T-helper 1 cell treated with Interleukin-12 subunit alpha and Interleukin-12 subunit beta and Interleukin-4 antibody, amounts not matched to agents 30 μg/mL and 1 μg/mL, for 36 hours (primary cell): ENCODE data around the gene CNTN3.

Experiments
- H3K27ac Mint-ChIP-seq: one replicate; pipeline ENCODE4 v1.8.0; 2021; ENCODE audit warnings: mild to moderate bottlenecking, mixed read lengths
- H3K27me3 Mint-ChIP-seq: one replicate; pipeline ENCODE4 v1.8.0; 2021; ENCODE audit warnings: low read depth, mixed read lengths
- H3K36me3 Mint-ChIP-seq: one replicate; pipeline ENCODE4 v1.8.0; 2021; ENCODE audit warnings: low read depth, mixed read lengths
- H3K4me1 Mint-ChIP-seq: one replicate; pipeline ENCODE4 v1.8.0; 2021; ENCODE audit warnings: low read depth, mixed read lengths
- H3K4me3 Mint-ChIP-seq: one replicate; pipeline ENCODE4 v1.8.0; 2021; ENCODE audit warnings: mild to moderate bottlenecking, moderate library complexity, mixed read lengths
- H3K9me3 Mint-ChIP-seq: one replicate; pipeline ENCODE4 v1.8.0; 2021; ENCODE audit warnings: mixed read lengths

CNTN3 gene

GRCh38 chr3:74614107-74614967 is at the start of gene CNTN3:
Gene CNTN3 (minus strand): TSS chr3:74614659. CDS start chr3:74521112, 93,547 bp downstream.
- H3K9me3 Mint-ChIP-seq: no peaks in the 10 kb centered on the region
- no peaks in the 10 kb centered on the region for H3K36me3 Mint-ChIP-seq
- no peak within 1 kb of the TSS for H3K27ac Mint-ChIP-seq
- H3K4me1 Mint-ChIP-seq: no peaks in the 10 kb centered on the region
- peaks cover 20% of the 10 kb centered on the region for H3K27me3 Mint-ChIP-seq
- no peak within 1 kb of the TSS for H3K4me3 Mint-ChIP-seq

GRCh38 chr3:74663178-74663577 is 48.7 kb upstream of the CNTN3 start:
- H3K4me3 Mint-ChIP-seq: no peak overlapping the region
- no peak overlapping the region for H3K27ac Mint-ChIP-seq
- no peaks in the 10 kb centered on the region for H3K36me3 Mint-ChIP-seq
- H3K4me1 Mint-ChIP-seq: no peaks in the 10 kb centered on the region
- H3K9me3 Mint-ChIP-seq: peaks cover 23% of the 10 kb centered on the region
- no peaks in the 10 kb centered on the region for H3K27me3 Mint-ChIP-seq

GRCh38 chr3:74661672-74662071 is 47.2 kb upstream of the CNTN3 start:
- Mint-ChIP-seq H3K36me3 (no peaks in the 10 kb centered on the region), H3K4me3 (no peak overlapping the region), H3K27me3 (no peaks in the 10 kb centered on the region), H3K4me1 (no peaks in the 10 kb centered on the region), H3K9me3 (peaks cover 12% of the 10 kb centered on the region), H3K27ac (no peak overlapping the region)

- no peak overlapping the region for H3K27ac Mint-ChIP-seq
- no peaks in the 10 kb centered on the region for H3K27me3 Mint-ChIP-seq
- H3K9me3 Mint-ChIP-seq: peaks cover 11% of the 10 kb centered on the region
- H3K4me3 Mint-ChIP-seq: no peak overlapping the region
- no peaks in the 10 kb centered on the region for H3K4me1 Mint-ChIP-seq
- no peaks in the 10 kb centered on the region for H3K36me3 Mint-ChIP-seq
These were observed 37.4 kb upstream of the CNTN3 start for GRCh38 chr3:74651885-74652284.

- no peaks in the 10 kb centered on the region for H3K27me3 Mint-ChIP-seq
- no peaks in the 10 kb centered on the region for H3K4me1 Mint-ChIP-seq
- H3K36me3 Mint-ChIP-seq: no peaks in the 10 kb centered on the region
- peaks cover 11% of the 10 kb centered on the region for H3K9me3 Mint-ChIP-seq
- H3K4me3 Mint-ChIP-seq: no peak overlapping the region
- no peak overlapping the region for H3K27ac Mint-ChIP-seq
These were observed 36.8 kb upstream of the CNTN3 start for GRCh38 chr3:74651292-74651691.

- no peaks in the 10 kb centered on the region for H3K36me3 Mint-ChIP-seq
- no peak overlapping the region for H3K4me3 Mint-ChIP-seq
- peaks cover 9% of the 10 kb centered on the region for H3K9me3 Mint-ChIP-seq
- H3K27me3 Mint-ChIP-seq: no peaks in the 10 kb centered on the region
- H3K4me1 Mint-ChIP-seq: no peaks in the 10 kb centered on the region
- H3K27ac Mint-ChIP-seq: no peak overlapping the region
These were observed 33.6 kb upstream of the CNTN3 start for GRCh38 chr3:74648107-74648506.

GRCh38 chr3:74646094-74646493 is 31.6 kb upstream of the CNTN3 start:
- Mint-ChIP-seq H3K27ac (no peak overlapping the region), H3K9me3 (peaks cover 9% of the 10 kb centered on the region), H3K27me3 (no peaks in the 10 kb centered on the region), H3K4me3 (no peak overlapping the region), H3K4me1 (no peaks in the 10 kb centered on the region), H3K36me3 (no peaks in the 10 kb centered on the region)

- H3K36me3 Mint-ChIP-seq: no peaks in the 10 kb centered on the region
These were observed 29.2 kb upstream of the CNTN3 start for GRCh38 chr3:74643636-74644035.

GRCh38 chr3:74642876-74643275 is 28.4 kb upstream of the CNTN3 start:
- H3K27me3 Mint-ChIP-seq: no peaks in the 10 kb centered on the region
- H3K4me1 Mint-ChIP-seq: no peaks in the 10 kb centered on the region
- H3K4me3 Mint-ChIP-seq: no peak overlapping the region
- no peaks in the 10 kb centered on the region for H3K36me3 Mint-ChIP-seq
- H3K27ac Mint-ChIP-seq: no peak overlapping the region
- H3K9me3 Mint-ChIP-seq: peaks cover 8% of the 10 kb centered on the region

More at GRCh38 chr3:74643636-74644035, 29.2 kb upstream of the CNTN3 start:
- Mint-ChIP-seq H3K27ac (no peak overlapping the region), H3K4me3 (no peak overlapping the region), H3K27me3 (no peaks in the 10 kb centered on the region), H3K9me3 (peaks cover 6% of the 10 kb centered on the region), H3K4me1 (no peaks in the 10 kb centered on the region)

- H3K4me3 Mint-ChIP-seq: no peak overlapping the region
- H3K36me3 Mint-ChIP-seq: no peaks in the 10 kb centered on the region
- H3K4me1 Mint-ChIP-seq: no peaks in the 10 kb centered on the region
- peaks cover 8% of the 10 kb centered on the region for H3K9me3 Mint-ChIP-seq
- no peaks in the 10 kb centered on the region for H3K27me3 Mint-ChIP-seq
- no peak overlapping the region for H3K27ac Mint-ChIP-seq
These were observed 25.8 kb upstream of the CNTN3 start for GRCh38 chr3:74640211-74640610.

GRCh38 chr3:74639681-74640080 is 25.2 kb upstream of the CNTN3 start:
- Mint-ChIP-seq H3K4me3 (no peak overlapping the region), H3K36me3 (no peaks in the 10 kb centered on the region), H3K9me3 (peaks cover 8% of the 10 kb centered on the region)

GRCh38 chr3:74636981-74637380 is 22.5 kb upstream of the CNTN3 start:
- H3K36me3 Mint-ChIP-seq: no peaks in the 10 kb centered on the region
- H3K27me3 Mint-ChIP-seq: no peaks in the 10 kb centered on the region
- no peak overlapping the region for H3K4me3 Mint-ChIP-seq
- peaks cover 5% of the 10 kb centered on the region for H3K9me3 Mint-ChIP-seq
- no peaks in the 10 kb centered on the region for H3K4me1 Mint-ChIP-seq
- no peak overlapping the region for H3K27ac Mint-ChIP-seq

More at GRCh38 chr3:74639681-74640080, 25.2 kb upstream of the CNTN3 start:
- Mint-ChIP-seq H3K4me1 (no peaks in the 10 kb centered on the region), H3K27me3 (no peaks in the 10 kb centered on the region), H3K27ac (no peak overlapping the region)

GRCh38 chr3:74633021-74633420 is 18.6 kb upstream of the CNTN3 start:
- Mint-ChIP-seq H3K9me3 (no peaks in the 10 kb centered on the region), H3K27ac (no peak overlapping the region), H3K36me3 (no peaks in the 10 kb centered on the region), H3K27me3 (no peaks in the 10 kb centered on the region), H3K4me3 (no peak overlapping the region), H3K4me1 (no peaks in the 10 kb centered on the region)

- no peaks in the 10 kb centered on the region for H3K4me1 Mint-ChIP-seq
- H3K9me3 Mint-ChIP-seq: no peaks in the 10 kb centered on the region
- H3K36me3 Mint-ChIP-seq: no peaks in the 10 kb centered on the region
- no peak overlapping the region for H3K4me3 Mint-ChIP-seq
- no peaks in the 10 kb centered on the region for H3K27me3 Mint-ChIP-seq
- H3K27ac Mint-ChIP-seq: no peak overlapping the region
These were observed 17.1 kb upstream of the CNTN3 start for GRCh38 chr3:74631351-74632140.

- Mint-ChIP-seq H3K27ac (no peak overlapping the region), H3K4me3 (no peak overlapping the region), H3K36me3 (no peaks in the 10 kb centered on the region), H3K27me3 (no peaks in the 10 kb centered on the region), H3K4me1 (no peaks in the 10 kb centered on the region), H3K9me3 (no peaks in the 10 kb centered on the region)
These were observed 16.1 kb upstream of the CNTN3 start for GRCh38 chr3:74630602-74631001.
